Suprapubic skin (tissue), 4 donors: ENCODE measurements around the gene MALAT1. TPM values are rescaled to one million over a fixed set of nuclear protein-coding genes. Genes with fewer than 3 reads are reported as not detected.
"Not testable (repeated sequence)": the region's sequence is repeated elsewhere in the genome, so short reads cannot be mapped to it uniquely, and the experiment has no call there.

ENCODE experiments used
- DNase-seq, 2 donors: peaks; one replicate each; pipeline ENCODE4 v3.0.0-alpha.2; 2019; ENCODE audit warnings: low spot score in 2 of 2
- H3K27ac ChIP-seq: fragments of 200-600 bp; sonication (generic); one replicate; pipeline ENCODE4 v1.5.1; 2019
- H3K27me3 ChIP-seq: fragments of 200-600 bp; sonication (generic); one replicate; pipeline ENCODE4 v1.5.1; 2019
- H3K36me3 ChIP-seq: fragments of 200-600 bp; sonication (generic); one replicate; pipeline ENCODE4 v1.5.1; 2019
- H3K4me1 ChIP-seq: fragments of 200-600 bp; sonication (generic); one replicate; pipeline ENCODE4 v1.5.1; 2019
- H3K4me3 ChIP-seq: fragments of 200-600 bp; sonication (generic); one replicate; pipeline ENCODE4 v1.5.1; 2019; ENCODE audit warnings: mild to moderate bottlenecking
- H3K9me3 ChIP-seq: fragments of 200-600 bp; sonication (generic); one replicate; pipeline ENCODE4 v1.5.1; 2019
- EP300 ChIP-seq: sonication (generic); formaldehyde crosslinking; IDR thresholded peaks from one replicate; pipeline ENCODE4 v1.6.1; 2017; ENCODE audit warnings: antibody characterized with exemption
- POLR2A ChIP-seq, 2 donors: fragments of 450-650 bp; IDR thresholded peaks; one replicate each; pipeline ENCODE4 v1.6.1; 2017; ENCODE audit warnings: antibody characterized with exemption in 2 of 2, mild to moderate bottlenecking in 2 of 2, moderate library complexity in 2 of 2
- POLR2AphosphoS5 ChIP-seq, 3 donors: sonication (generic); formaldehyde crosslinking; IDR thresholded peaks; one replicate each; pipeline ENCODE4 v1.6.1; 2017; ENCODE audit warnings: antibody characterized with exemption in 3 of 3
- WGBS: methylation state at CpG from one replicate; pipeline ENCODE4 v1.1.5; 2018; 5-methylcytosine and 5-hydroxymethylcytosine counted together
- total RNA-seq, 4 donors: library from RNA; depleted of rRNA; stranded (reverse); fragments of >200 nt; gene quantifications; one replicate each; pipeline ENCODE4 v1.1.0, GENCODE V29; 2016
- TF ChIP-seq, protein P1 (sequence below), 2 donors: fragments of 200-600 bp in 1 of 2; fragments of 450-650 bp in 1 of 2; sonication (generic) in 1 of 2; IDR thresholded peaks; one replicate each; pipeline ENCODE4 v1.5.1; 2016 to 2019; ENCODE audit warnings: antibody characterized with exemption in 2 of 2, mild to moderate bottlenecking in 1 of 2, moderate library complexity in 1 of 2

MALAT1 gene
- total RNA-seq, 4 donors from 2014 or later: 10,207 to 42,728 (median 11,538) TPM

DNA sequence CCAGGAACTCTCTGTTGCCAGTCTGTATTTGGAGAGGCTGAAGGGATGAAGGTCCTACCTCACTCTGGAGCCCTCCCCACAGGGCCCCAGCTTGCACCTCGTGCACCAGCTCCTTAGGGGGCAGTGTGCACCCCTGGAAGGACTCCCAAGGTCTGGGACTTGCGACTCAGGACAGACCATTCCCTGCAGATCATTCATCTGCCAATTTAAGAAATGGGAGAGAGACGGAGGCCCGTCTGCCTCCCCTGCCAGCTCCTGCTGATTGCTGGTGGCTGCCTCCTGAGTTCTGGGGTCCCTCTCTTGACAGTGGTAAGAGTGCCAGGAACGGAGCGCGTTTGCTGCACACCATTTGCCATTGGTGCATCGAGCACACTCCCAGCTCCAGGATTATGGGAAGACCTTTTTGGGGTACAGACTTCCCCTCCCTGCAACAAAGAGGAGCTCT is 27.4 kb upstream of the MALAT1 start:
- DNase-seq: peak in 1 of 2 donors; percentile 81
- H3K4me3 ChIP-seq: peak overlapping the region; percentile 26
- no CpG with 5 or more reads among the region's 8 CpGs for WGBS
- H3K36me3 ChIP-seq: no peaks in the 10 kb centered on the region
- H3K27me3 ChIP-seq: no peaks in the 10 kb centered on the region
- no peaks in the 10 kb centered on the region for H3K9me3 ChIP-seq
- TF ChIP-seq, protein P1, sequence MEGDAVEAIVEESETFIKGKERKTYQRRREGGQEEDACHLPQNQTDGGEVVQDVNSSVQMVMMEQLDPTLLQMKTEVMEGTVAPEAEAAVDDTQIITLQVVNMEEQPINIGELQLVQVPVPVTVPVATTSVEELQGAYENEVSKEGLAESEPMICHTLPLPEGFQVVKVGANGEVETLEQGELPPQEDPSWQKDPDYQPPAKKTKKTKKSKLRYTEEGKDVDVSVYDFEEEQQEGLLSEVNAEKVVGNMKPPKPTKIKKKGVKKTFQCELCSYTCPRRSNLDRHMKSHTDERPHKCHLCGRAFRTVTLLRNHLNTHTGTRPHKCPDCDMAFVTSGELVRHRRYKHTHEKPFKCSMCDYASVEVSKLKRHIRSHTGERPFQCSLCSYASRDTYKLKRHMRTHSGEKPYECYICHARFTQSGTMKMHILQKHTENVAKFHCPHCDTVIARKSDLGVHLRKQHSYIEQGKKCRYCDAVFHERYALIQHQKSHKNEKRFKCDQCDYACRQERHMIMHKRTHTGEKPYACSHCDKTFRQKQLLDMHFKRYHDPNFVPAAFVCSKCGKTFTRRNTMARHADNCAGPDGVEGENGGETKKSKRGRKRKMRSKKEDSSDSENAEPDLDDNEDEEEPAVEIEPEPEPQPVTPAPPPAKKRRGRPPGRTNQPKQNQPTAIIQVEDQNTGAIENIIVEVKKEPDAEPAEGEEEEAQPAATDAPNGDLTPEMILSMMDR (IDR thresholded peaks at IDR 0.05): peak; percentile 24 to 55
- TF ChIP-seq POLR2A (IDR thresholded peaks at IDR 0.05) (no peak), EP300 (no peak), POLR2AphosphoS5 (IDR thresholded peaks at IDR 0.05) (no peak)
- peaks cover 51% of the 10 kb centered on the region for H3K4me1 ChIP-seq
- H3K27ac ChIP-seq: peak overlapping the region; percentile 92

DNA sequence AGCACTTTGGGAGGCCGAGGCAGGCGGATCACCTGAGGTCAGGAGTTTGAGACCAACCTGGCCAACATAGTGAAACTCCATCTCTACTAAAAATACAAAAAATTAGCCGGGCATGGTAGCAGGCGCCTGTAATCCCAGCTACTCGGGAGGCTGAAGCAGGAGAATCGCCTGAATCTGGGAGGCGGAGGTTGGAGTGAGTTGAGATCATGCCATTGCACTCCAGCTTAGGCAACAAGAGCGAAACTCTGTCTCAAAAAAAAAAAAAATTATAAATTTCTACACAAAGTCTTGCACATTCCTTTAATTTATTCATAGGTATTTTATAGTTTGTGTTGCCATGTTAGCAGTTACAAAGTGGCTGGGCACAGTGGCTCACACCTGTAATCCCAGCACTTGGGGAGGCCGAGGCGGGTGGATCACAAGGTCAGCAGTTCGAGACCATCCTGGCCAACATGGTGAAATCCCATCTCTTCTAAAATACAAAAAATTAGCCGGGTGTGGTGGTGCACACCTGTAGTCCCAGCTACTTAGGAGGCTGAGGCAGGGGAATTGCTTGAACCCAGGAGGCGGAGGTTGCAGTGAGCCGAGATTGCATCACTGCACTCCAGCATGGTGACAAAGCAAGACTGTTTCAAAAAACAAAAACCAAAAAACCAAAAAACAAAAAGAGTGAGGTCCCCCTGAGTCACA is 26.1 kb upstream of the MALAT1 start:
- not testable (repeated sequence) for DNase-seq, H3K36me3 ChIP-seq, H3K4me3 ChIP-seq, H3K27me3 ChIP-seq, H3K9me3 ChIP-seq
- 84% methylated on average over 14 of the region's 14 CpGs for WGBS
- peaks cover 57% of the 10 kb centered on the region for H3K4me1 ChIP-seq
- H3K27ac ChIP-seq: peak overlapping the region; percentile 92

DNA sequence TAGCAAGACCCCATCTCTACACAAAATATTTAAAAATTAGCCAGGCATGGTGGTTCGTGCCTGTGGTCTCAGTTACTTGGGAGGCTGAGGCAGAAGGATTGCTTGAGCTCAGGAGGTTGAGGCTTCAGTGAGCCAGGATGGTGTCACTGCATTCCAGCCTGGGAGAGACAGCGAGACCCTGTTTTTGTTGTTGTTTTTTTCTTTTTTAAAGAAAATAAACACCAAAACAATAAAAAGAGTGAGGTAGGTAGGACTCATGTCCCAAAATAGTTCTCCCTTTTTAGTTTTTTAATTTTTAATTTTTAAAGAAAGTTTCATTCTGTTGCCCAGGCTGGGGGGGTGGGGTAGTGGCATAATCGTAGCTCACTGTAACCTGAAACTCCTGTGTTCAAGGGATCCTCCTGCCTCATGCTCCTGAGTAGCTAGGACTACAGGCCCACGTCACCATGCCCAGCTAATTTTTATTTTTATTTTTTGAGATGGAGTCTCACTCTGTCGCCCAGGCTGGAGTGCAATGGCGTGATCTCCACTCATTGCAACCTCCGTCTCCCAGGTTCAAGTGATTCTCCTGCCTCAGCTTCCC is 25.5 kb upstream of the MALAT1 start:
- Histone ChIP-seq H3K27ac (peak overlapping the region; percentile 92), H3K27me3 (no peaks in the 10 kb centered on the region), H3K4me1 (peaks cover 58% of the 10 kb centered on the region), H3K4me3 (no peak overlapping the region), H3K9me3 (no peaks in the 10 kb centered on the region), H3K36me3 (no peaks in the 10 kb centered on the region)
- 90% methylated on average over 7 of the region's 7 CpGs for WGBS
- DNase-seq: no peak
- no peak for TF ChIP-seq POLR2A (IDR thresholded peaks at IDR 0.05)
- no peak for TF ChIP-seq EP300
- TF ChIP-seq, protein P1 (IDR thresholded peaks at IDR 0.05): no peak
- no peak for TF ChIP-seq POLR2AphosphoS5 (IDR thresholded peaks at IDR 0.05)

DNA sequence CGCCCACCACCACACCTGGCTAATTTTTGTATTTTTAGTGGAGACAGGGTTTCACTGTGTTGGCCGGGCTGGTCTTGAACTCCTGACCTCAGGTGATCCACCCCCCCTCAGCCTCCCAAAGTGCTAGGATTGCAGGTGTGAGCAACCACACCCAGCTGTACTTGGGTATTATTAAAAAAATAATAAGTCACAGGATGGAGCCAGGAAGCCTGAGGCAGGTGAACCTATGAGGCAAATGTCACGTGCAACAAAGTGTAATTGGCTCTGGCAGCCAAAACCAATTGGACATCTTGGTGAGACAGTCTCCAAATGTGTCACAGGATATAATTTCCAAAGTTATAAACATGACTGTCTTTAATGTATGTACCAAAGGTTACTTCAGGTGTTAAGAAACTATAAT is 24.0 kb upstream of the MALAT1 start:
- DNase-seq: no peak
- H3K9me3 ChIP-seq: no peaks in the 10 kb centered on the region
- peak overlapping the region; percentile 49 for H3K27ac ChIP-seq
- peaks cover 64% of the 10 kb centered on the region for H3K4me1 ChIP-seq
- WGBS: 81% methylated on average over 3 of the region's 3 CpGs
- H3K36me3 ChIP-seq: no peaks in the 10 kb centered on the region
- no peak overlapping the region for H3K4me3 ChIP-seq
- TF ChIP-seq POLR2A (IDR thresholded peaks at IDR 0.05) (no peak), POLR2AphosphoS5 (IDR thresholded peaks at IDR 0.05) (no peak)
- H3K27me3 ChIP-seq: no peaks in the 10 kb centered on the region

DNA sequence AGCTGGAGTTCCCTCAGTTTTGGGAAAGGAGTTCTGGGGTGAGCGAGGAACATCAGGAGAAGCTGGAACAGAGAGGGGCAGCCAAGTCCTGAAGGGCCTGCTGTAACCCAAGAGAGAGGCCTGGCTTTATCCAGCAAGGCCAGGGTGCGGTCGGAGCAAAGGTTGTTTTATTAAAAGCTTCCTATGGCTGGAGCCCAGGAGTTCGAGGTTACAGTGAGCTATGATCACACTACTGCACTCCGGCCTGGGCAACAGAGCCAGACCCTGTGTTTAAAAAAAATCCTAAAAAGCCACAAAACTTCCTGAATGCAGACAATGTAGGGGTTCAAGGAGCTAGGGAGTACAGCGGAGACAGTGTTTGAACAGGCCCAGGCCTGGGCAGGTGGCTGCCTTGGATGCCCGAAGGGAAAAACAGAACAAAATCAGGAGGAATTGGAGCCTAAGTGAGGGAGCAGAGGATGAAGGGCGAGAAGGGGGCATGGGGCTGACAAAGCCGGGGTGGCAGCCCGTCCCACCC is 22.2 kb upstream of the MALAT1 start:
- Histone ChIP-seq H3K27me3 (no peaks in the 10 kb centered on the region), H3K4me3 (peak overlapping the region; percentile 61), H3K9me3 (no peaks in the 10 kb centered on the region), H3K4me1 (peaks cover 60% of the 10 kb centered on the region), H3K36me3 (no peaks in the 10 kb centered on the region), H3K27ac (peak overlapping the region; percentile 98)
- 7% methylated on average over 10 of the region's 10 CpGs for WGBS
- DNase-seq: no peak
- no peak for TF ChIP-seq POLR2A (IDR thresholded peaks at IDR 0.05)
- no peak for TF ChIP-seq POLR2AphosphoS5 (IDR thresholded peaks at IDR 0.05)
- TF ChIP-seq EP300: no peak
- TF ChIP-seq, protein P1 (IDR thresholded peaks at IDR 0.05): no peak
